Left ventricle myocardium inferior (tissue), 1 donor: ENCODE data around the gene FAM98A. TPM values are rescaled to one million over a fixed set of nuclear protein-coding genes. Genes with fewer than 3 reads are reported as not detected.

Experiments
- DNase-seq: peaks from one replicate; pipeline ENCODE4 v3.0.0-alpha.2; 2020
- H3K27ac ChIP-seq: fragments of 200-600 bp; replicated peaks from 2 replicates; pipeline ENCODE4 v1.8.0; 2021
- H3K27me3 ChIP-seq: fragments of 200-600 bp; 2 replicates; pipeline ENCODE4 v1.8.0; 2021; ENCODE audit warnings: low read depth
- H3K36me3 ChIP-seq: fragments of 200-600 bp; 2 replicates; pipeline ENCODE4 v1.8.0; 2021
- H3K4me1 ChIP-seq: fragments of 200-600 bp; 2 replicates; pipeline ENCODE4 v1.8.0; 2021
- H3K4me3 ChIP-seq: fragments of 200-600 bp; 2 replicates; pipeline ENCODE4 v1.8.0; 2021; ENCODE audit warnings: mild to moderate bottlenecking, moderate library complexity
- H3K9me3 ChIP-seq: fragments of 200-600 bp; replicated peaks from 2 replicates; pipeline ENCODE4 v1.8.0; 2021
- CTCF ChIP-seq: fragments of 200-600 bp; IDR thresholded peaks from 2 replicates; pipeline ENCODE4 v1.8.0; 2021; ENCODE audit warnings: antibody characterized with exemption, mild to moderate bottlenecking, borderline replicate concordance
- intact Hi-C: fragments of 100-400 bp; cut with micrococcal nuclease; formaldehyde crosslinking; loops from one replicate; pipeline ENCODE4 v1.11.0; 2022
- long read RNA-seq: library from polyadenylated mRNA; unstranded; transcript quantifications from one replicate; pipeline ENCODE4 v2.0.0, GENCODE V29; 2021
- total RNA-seq: library from RNA; stranded (reverse); fragmentation: NEBNext Ultra II Directional; extraction: Animal tissue kit (Norgen Biotek cat#: 25700); gene quantifications from one replicate; pipeline ENCODE4 v1.2.1, GENCODE V29; 2021
- donor health status: DM: no; HTN: yes; CAD: no; lungs with severe emphysema.

Gene FAM98A
- total RNA-seq, result 84.8 TPM
- long read RNA-seq, transcript FAM98A-201 (8 exons, 2,816 nt), result major isoform, 22 of 30 reads
- long read RNA-seq, partial matches to known transcripts, result 7 of 30 reads
- long read RNA-seq, other reads (novel, unspliced or antisense), result 0 of 30 reads

GRCh38 chr2:33599175-33599942, at the start of gene FAM98A:
TSS of gene FAM98A (minus strand) at chr2:33599299. CDS start at chr2:33599221, 78 bp downstream.
- no peaks in the 10 kb centered on the region for H3K27me3 ChIP-seq
- DNase-seq, result peak; percentile 99
- intact Hi-C loops, result no loop called here
- no peaks in the 10 kb centered on the region for H3K9me3 ChIP-seq
- TF ChIP-seq CTCF, result peak; percentile 25
- H3K36me3 ChIP-seq, result peaks cover 10% of the 10 kb centered on the region
- peak within 1 kb of the TSS; percentile 94 for H3K27ac ChIP-seq
- peaks cover 48% of the 10 kb centered on the region for H3K4me1 ChIP-seq
- peak within 1 kb of the TSS; percentile 99 for H3K4me3 ChIP-seq

- Histone ChIP-seq H3K4me3 (no peak overlapping the region), H3K9me3 (no peaks in the 10 kb centered on the region), H3K27ac (no peak overlapping the region), H3K27me3 (no peaks in the 10 kb centered on the region), H3K36me3 (no peaks in the 10 kb centered on the region), H3K4me1 (no peaks in the 10 kb centered on the region)
- DNase-seq, result no peak
- no peak for TF ChIP-seq CTCF
- intact Hi-C loops, result no loop called here
These were observed 46.8 kb upstream of the FAM98A start for GRCh38 chr2:33645861-33646260.

GRCh38 chr2:33644215-33644614, 45.1 kb upstream of the FAM98A start:
- Histone ChIP-seq H3K36me3 (no peaks in the 10 kb centered on the region), H3K27me3 (no peaks in the 10 kb centered on the region), H3K4me3 (no peak overlapping the region), H3K9me3 (no peaks in the 10 kb centered on the region), H3K4me1 (no peaks in the 10 kb centered on the region), H3K27ac (no peak overlapping the region)
- no peak for DNase-seq
- intact Hi-C loops, result no loop called here
- no peak for TF ChIP-seq CTCF

- Histone ChIP-seq H3K27ac (no peak overlapping the region), H3K27me3 (no peaks in the 10 kb centered on the region), H3K4me3 (no peak overlapping the region), H3K4me1 (no peaks in the 10 kb centered on the region), H3K9me3 (no peaks in the 10 kb centered on the region), H3K36me3 (no peaks in the 10 kb centered on the region)
- intact Hi-C loops, result no loop called here
- no peak for DNase-seq
- TF ChIP-seq CTCF, result no peak
These were observed 36.9 kb upstream of the FAM98A start for GRCh38 chr2:33636001-33636400.

- no peak for TF ChIP-seq CTCF
These were observed 35.3 kb upstream of the FAM98A start for GRCh38 chr2:33634261-33634910.

More at GRCh38 chr2:33634261-33634910, 35.3 kb upstream of the FAM98A start:
- no peak overlapping the region for H3K4me3 ChIP-seq
- H3K27ac ChIP-seq, result no peak overlapping the region
- no peak for DNase-seq
- no peaks in the 10 kb centered on the region for H3K36me3 ChIP-seq
- no peaks in the 10 kb centered on the region for H3K4me1 ChIP-seq
- no peaks in the 10 kb centered on the region for H3K27me3 ChIP-seq
- intact Hi-C loops, result no loop called here
- peaks cover 6% of the 10 kb centered on the region for H3K9me3 ChIP-seq
